Testis (tissue), 3 donors: ENCODE data around the gene GPR34. TPM values are rescaled to one million over a fixed set of nuclear protein-coding genes. Genes with fewer than 3 reads are reported as not detected.

ENCODE experiments used
- DNase-seq: peaks from one replicate; pipeline ENCODE4 v3.0.0-alpha.2; 2019
- H3K27ac ChIP-seq, 2 donors: fragments of 200-600 bp; sonication (generic); one replicate each; pipeline ENCODE4 v1.5.1; 2019
- H3K27me3 ChIP-seq: fragments of 200-600 bp; sonication (generic); one replicate; pipeline ENCODE4 v1.5.1; 2019
- H3K36me3 ChIP-seq: fragments of 200-600 bp; sonication (generic); one replicate; pipeline ENCODE4 v1.5.1; 2017; ENCODE audit warnings: low read depth; ENCODE audit errors: missing control alignments
- H3K4me1 ChIP-seq: fragments of 200-600 bp; sonication (generic); one replicate; pipeline ENCODE4 v1.5.1; 2019
- H3K4me3 ChIP-seq, 2 donors: fragments of 200-600 bp; sonication (generic); one replicate each; pipeline ENCODE4 v1.5.1; 2017 to 2019
- H3K9me3 ChIP-seq: fragments of 200-600 bp; sonication (generic); one replicate; pipeline ENCODE4 v1.5.1; 2017
- CTCF ChIP-seq, 3 experiments: fragments of 450-650 bp in 2 of 3; fragments of 200-600 bp in 1 of 3; sonication (generic) in 1 of 3; IDR thresholded peaks; one replicate each; pipeline ENCODE4 v1.5.1; 2016 to 2019; ENCODE audit warnings: antibody characterized with exemption in 3 of 3, mild to moderate bottlenecking in 2 of 3, moderate library complexity in 1 of 3
- POLR2A ChIP-seq: fragments of 450-650 bp; IDR thresholded peaks from one replicate; pipeline ENCODE4 v1.6.1; 2017; ENCODE audit warnings: antibody characterized with exemption, mild to moderate bottlenecking, moderate library complexity
- WGBS, 2 donors: methylation state at CpG; one replicate each; pipeline ENCODE4 v1.1.5; 2018; 5-methylcytosine and 5-hydroxymethylcytosine counted together
- intact Hi-C: fragments of 100-400 bp; cut with DNase I; formaldehyde crosslinking; loops from one replicate; pipeline ENCODE4 v1.15.1; 2023; ENCODE audit warnings: low total_unique reads
- polyA plus RNA-seq: library from polyadenylated mRNA; stranded (reverse); fragments of 350-450 nt; fragmentation: Illumina TruSeq; extraction: RNeasy Lipid Tissue Mini Kit (QIAGEN cat#74804); gene quantifications from one replicate; pipeline ENCODE4 v1.2.3, GENCODE V29; 2014; ENCODE audit warnings: low read depth, low replicate concordance; ENCODE audit not compliant: insufficient read depth
- total RNA-seq, 2 donors: library from RNA; depleted of rRNA; stranded (reverse); fragments of >200 nt; gene quantifications; one replicate each; pipeline ENCODE4 v1.2.3, GENCODE V29; 2016

Gene GPR34
- total and polyA plus RNA-seq, 3 donors from 2014 or later: 1.0 to 3.8 (median 3.5) TPM

- intact Hi-C loops: no loop called here
- no peak for TF ChIP-seq CTCF (IDR thresholded peaks at IDR 0.05)
- TF ChIP-seq POLR2A: no peak
- Histone ChIP-seq H3K27me3 (no peaks in the 10 kb centered on the region), H3K4me3 (no peak overlapping the region), H3K36me3 (no peaks in the 10 kb centered on the region), H3K9me3 (no peaks in the 10 kb centered on the region), H3K27ac (no peak overlapping the region), H3K4me1 (no peaks in the 10 kb centered on the region)
- DNase-seq: no peak
- WGBS, 2 donors: 64 to 69% methylated on average over 3 of the region's 3 CpGs
Measured at GRCh38 chrX:41689711-41690110, 938 bp downstream of the GPR34 start.

- no peaks in the 10 kb centered on the region for H3K4me1 ChIP-seq
- intact Hi-C loops: no loop called here
- H3K9me3 ChIP-seq: no peaks in the 10 kb centered on the region
- H3K27ac ChIP-seq: no peak overlapping the region
- H3K27me3 ChIP-seq: no peaks in the 10 kb centered on the region
- no peak for DNase-seq
- 56 to 75% methylated on average over 1 of the region's 1 CpG for WGBS, 2 donors
- H3K4me3 ChIP-seq: no peak overlapping the region
- TF ChIP-seq CTCF (IDR thresholded peaks at IDR 0.05) (no peak), POLR2A (no peak)
- no peaks in the 10 kb centered on the region for H3K36me3 ChIP-seq
Measured at GRCh38 chrX:41692162-41692749, 3.5 kb downstream of the GPR34 start.

GRCh38 chrX:41693024-41693423 is 4.3 kb downstream of the GPR34 start:
- Histone ChIP-seq H3K27ac (no peak overlapping the region), H3K9me3 (no peaks in the 10 kb centered on the region), H3K27me3 (no peaks in the 10 kb centered on the region), H3K4me1 (no peaks in the 10 kb centered on the region), H3K36me3 (no peaks in the 10 kb centered on the region), H3K4me3 (no peak overlapping the region)
- no peak for DNase-seq
- no peak for TF ChIP-seq CTCF (IDR thresholded peaks at IDR 0.05)
- TF ChIP-seq POLR2A: no peak
- intact Hi-C loops: no loop called here
- 93 to 97% methylated on average over 1 to 3 of the region's 3 CpGs for WGBS, 2 donors

- Histone ChIP-seq H3K4me1 (no peaks in the 10 kb centered on the region), H3K27ac (no peak overlapping the region), H3K9me3 (no peaks in the 10 kb centered on the region), H3K4me3 (no peak overlapping the region), H3K27me3 (no peaks in the 10 kb centered on the region), H3K36me3 (no peaks in the 10 kb centered on the region)
- intact Hi-C loops: no loop called here
- TF ChIP-seq CTCF (IDR thresholded peaks at IDR 0.05): no peak
- no peak for DNase-seq
- 87 to 93% methylated on average over 7 of the region's 7 CpGs for WGBS, 2 donors
Measured at GRCh38 chrX:41695426-41695825, 6.7 kb downstream of the GPR34 start.

GRCh38 chrX:41703574-41704029 is 14.8 kb downstream of the GPR34 start:
- no peaks in the 10 kb centered on the region for H3K36me3 ChIP-seq
- H3K9me3 ChIP-seq: no peaks in the 10 kb centered on the region
- DNase-seq: no peak
- no peaks in the 10 kb centered on the region for H3K27me3 ChIP-seq
- no peaks in the 10 kb centered on the region for H3K4me1 ChIP-seq
- no peak for TF ChIP-seq CTCF (IDR thresholded peaks at IDR 0.05)
- no peak for TF ChIP-seq POLR2A
- intact Hi-C loops: no loop called here
- H3K4me3 ChIP-seq: no peak overlapping the region
- H3K27ac ChIP-seq: no peak overlapping the region
